CD4-positive, CD25-positive, alpha-beta regulatory T cell (primary cell): ENCODE data around the gene ITPR2. TPM values are rescaled to one million over a fixed set of nuclear protein-coding genes. Genes with fewer than 3 reads are reported as not detected.

Source experiments
- ATAC-seq, 2 donors: fragments of 150-1000 bp; cut with Tn5 transposase; one replicate each; pipeline ENCODE4 v1.10.0; 2021; ENCODE audit warnings: low read depth in 2 of 2, moderate number of reproducible peaks in 2 of 2, moderate library complexity in 1 of 2
- DNase-seq, 3 donors: peaks; one replicate each; pipeline versions ENCODE4 v3.0.0 to v3.0.0-alpha.2; 2012 to 2022; ENCODE audit warnings: mixed read lengths in 1 of 3
- H3K27ac ChIP-seq: one replicate; pipeline ENCODE4 v1.7.0; 2013; ENCODE audit warnings: mild to moderate bottlenecking, low read length; ENCODE audit not compliant: insufficient read depth, poor library complexity, severe bottlenecking
- H3K27me3 ChIP-seq: one replicate; pipeline ENCODE4 v1.7.0; 2013; ENCODE audit warnings: low read length; ENCODE audit not compliant: control insufficient read depth, insufficient read depth
- H3K36me3 ChIP-seq: one replicate; pipeline ENCODE4 v1.7.0; 2013; ENCODE audit warnings: mild to moderate bottlenecking, low read length, moderate library complexity; ENCODE audit not compliant: control insufficient read depth, insufficient read depth
- H3K4me1 ChIP-seq: 2 replicates; pipeline ENCODE4 v1.7.0; 2013; ENCODE audit warnings: mild to moderate bottlenecking, low read length; ENCODE audit not compliant: insufficient read depth, control insufficient read depth, poor library complexity, severe bottlenecking
- H3K4me3 ChIP-seq: one replicate; pipeline ENCODE4 v1.7.0; 2013; ENCODE audit warnings: low read depth, mild to moderate bottlenecking, low read length, moderate library complexity
- H3K9me3 ChIP-seq, 2 experiments: 1 replicate in 1 of 2; 2 replicates in 1 of 2; pipeline ENCODE4 v1.7.0; 2013; ENCODE audit warnings: low read length in 2 of 2, mild to moderate bottlenecking in 1 of 2, moderate library complexity in 1 of 2; ENCODE audit not compliant: control insufficient read depth in 2 of 2
- H3K27ac Mint-ChIP-seq, 3 donors: one replicate each; pipeline ENCODE4 v1.8.0; 2020 to 2022; ENCODE audit warnings: mild to moderate bottlenecking in 3 of 3, mixed read lengths in 3 of 3, moderate library complexity in 2 of 3
- H3K27me3 Mint-ChIP-seq: one replicate; pipeline ENCODE4 v1.8.0; 2022; ENCODE audit warnings: mild to moderate bottlenecking, mixed read lengths
- H3K36me3 Mint-ChIP-seq: one replicate; pipeline ENCODE4 v1.8.0; 2020; ENCODE audit warnings: mixed read lengths
- H3K4me1 Mint-ChIP-seq, 4 donors: one replicate each; pipeline ENCODE4 v1.8.0; 2020 to 2022; ENCODE audit warnings: mixed read lengths in 4 of 4, mild to moderate bottlenecking in 1 of 4
- H3K4me3 Mint-ChIP-seq, 4 donors: one replicate each; pipeline ENCODE4 v1.8.0; 2020 to 2022; ENCODE audit warnings: mild to moderate bottlenecking in 4 of 4, mixed read lengths in 4 of 4, moderate library complexity in 3 of 4
- H3K9me3 Mint-ChIP-seq, 7 donors: one replicate each; pipeline ENCODE4 v1.8.0; 2020 to 2022; ENCODE audit warnings: mixed read lengths in 7 of 7, mild to moderate bottlenecking in 3 of 7, moderate library complexity in 2 of 7
- polyA plus RNA-seq, 4 donors: library from polyadenylated mRNA; unstranded; fragments of 300-500 nt; fragmentation: Illumina TruSeq; gene quantifications; one replicate each; pipeline ENCODE4 v1.2.3, GENCODE V29; 2021
- total RNA-seq: library from RNA; stranded (reverse); gene quantifications from one replicate; pipeline ENCODE4 v1.2.3, GENCODE V29; 2022

The ITPR2 gene
- total and polyA plus RNA-seq, 5 donors from 2014 or later, result 9.9 to 54.1 (median 11.7) TPM

- Histone ChIP-seq H3K9me3 (no peaks in the 10 kb centered on the region), H3K4me1 (no peaks in the 10 kb centered on the region), H3K36me3 (peaks cover 34% of the 10 kb centered on the region), H3K27me3 (no peaks in the 10 kb centered on the region), H3K4me3 (no peak overlapping the region), H3K27ac (no peak overlapping the region)
- Mint-ChIP-seq H3K27ac (no peak overlapping the region), H3K36me3 (peaks cover 49% of the 10 kb centered on the region), H3K9me3 (peaks cover 0 to 1% (median 0%) of the 10 kb centered on the region in 7 donors), H3K4me3 (no peak overlapping the region), H3K4me1 (no peaks in the 10 kb centered on the region), H3K27me3 (no peaks in the 10 kb centered on the region)
- DNase-seq (no peak), ATAC-seq (no peak)
Observed at GRCh38 chr12:26711072-26711471, 121.9 kb downstream of the ITPR2 start.

- Mint-ChIP-seq H3K9me3 (no peaks in the 10 kb centered on the region), H3K36me3 (peaks cover 19% of the 10 kb centered on the region), H3K27ac (no peak overlapping the region), H3K4me1 (no peaks in the 10 kb centered on the region), H3K4me3 (no peak overlapping the region), H3K27me3 (no peaks in the 10 kb centered on the region)
- Histone ChIP-seq H3K9me3 (no peaks in the 10 kb centered on the region), H3K27me3 (no peaks in the 10 kb centered on the region), H3K27ac (no peak overlapping the region), H3K4me3 (no peak overlapping the region), H3K4me1 (no peaks in the 10 kb centered on the region), H3K36me3 (peaks cover 13% of the 10 kb centered on the region)
- ATAC-seq (no peak), DNase-seq (no peak)
Observed at GRCh38 chr12:26705851-26706250, 127.1 kb downstream of the ITPR2 start.

GRCh38 chr12:26704684-26705460 lies 128.1 kb downstream of the ITPR2 start:
- Histone ChIP-seq H3K4me3 (no peak overlapping the region), H3K27me3 (no peaks in the 10 kb centered on the region), H3K9me3 (no peaks in the 10 kb centered on the region), H3K36me3 (peaks cover 7% of the 10 kb centered on the region), H3K4me1 (no peaks in the 10 kb centered on the region), H3K27ac (no peak overlapping the region)
- Mint-ChIP-seq H3K4me3 (no peak overlapping the region), H3K9me3 (no peaks in the 10 kb centered on the region), H3K27me3 (no peaks in the 10 kb centered on the region), H3K36me3 (peaks cover 13% of the 10 kb centered on the region), H3K27ac (no peak overlapping the region), H3K4me1 (peaks cover 0 to 2% (median 0%) of the 10 kb centered on the region in 4 donors)
- DNase-seq, result no peak
- ATAC-seq, result no peak

GRCh38 chr12:26704214-26704613 lies 128.8 kb downstream of the ITPR2 start:
- ATAC-seq, result no peak

GRCh38 chr12:26702741-26703140 lies 130.3 kb downstream of the ITPR2 start:
- no peak overlapping the region for H3K27ac ChIP-seq
- no peak overlapping the region for H3K4me3 ChIP-seq
- no peaks in the 10 kb centered on the region for H3K27me3 ChIP-seq
- Mint-ChIP-seq H3K27me3 (no peaks in the 10 kb centered on the region), H3K9me3 (peaks cover 0 to 3% (median 0%) of the 10 kb centered on the region in 7 donors), H3K27ac (no peak overlapping the region), H3K4me3 (no peak overlapping the region), H3K4me1 (peaks cover 0 to 2% (median 0%) of the 10 kb centered on the region in 4 donors), H3K36me3 (peaks cover 14% of the 10 kb centered on the region)
- DNase-seq (no peak), ATAC-seq (no peak)
- H3K9me3 ChIP-seq, result no peaks in the 10 kb centered on the region
- peaks cover 2% of the 10 kb centered on the region for H3K36me3 ChIP-seq
- H3K4me1 ChIP-seq, result no peaks in the 10 kb centered on the region

More at GRCh38 chr12:26704214-26704613, 128.8 kb downstream of the ITPR2 start:
- DNase-seq, result no peak
- no peaks in the 10 kb centered on the region for H3K9me3 ChIP-seq
- H3K27me3 Mint-ChIP-seq, result no peaks in the 10 kb centered on the region
- peaks cover 12% of the 10 kb centered on the region for H3K36me3 Mint-ChIP-seq
- no peaks in the 10 kb centered on the region for H3K9me3 Mint-ChIP-seq
- no peak overlapping the region for H3K4me3 Mint-ChIP-seq
- H3K4me1 ChIP-seq, result no peaks in the 10 kb centered on the region
- no peak overlapping the region for H3K27ac ChIP-seq
- H3K36me3 ChIP-seq, result peaks cover 4% of the 10 kb centered on the region
- no peaks in the 10 kb centered on the region for H3K27me3 ChIP-seq
- peaks cover 0 to 2% (median 0%) of the 10 kb centered on the region in 4 donors for H3K4me1 Mint-ChIP-seq
- no peak overlapping the region for H3K4me3 ChIP-seq
- H3K27ac Mint-ChIP-seq, result no peak overlapping the region

GRCh38 chr12:26701604-26702215 lies 131.3 kb downstream of the ITPR2 start:
- H3K27me3 Mint-ChIP-seq, result no peaks in the 10 kb centered on the region
- Histone ChIP-seq H3K4me3 (no peak overlapping the region), H3K36me3 (peaks cover 3% of the 10 kb centered on the region), H3K27ac (no peak overlapping the region), H3K4me1 (no peaks in the 10 kb centered on the region), H3K27me3 (no peaks in the 10 kb centered on the region), H3K9me3 (no peaks in the 10 kb centered on the region)
- DNase-seq, result peak in 2 of 3 donors; percentile 36 to 61
- H3K9me3 Mint-ChIP-seq, result peaks cover 0 to 4% (median 0%) of the 10 kb centered on the region in 7 donors
- no peak overlapping the region for H3K27ac Mint-ChIP-seq
- H3K4me1 Mint-ChIP-seq, result peaks cover 2 to 6% (median 4%) of the 10 kb centered on the region in 4 donors
- no peak overlapping the region for H3K4me3 Mint-ChIP-seq
- H3K36me3 Mint-ChIP-seq, result peaks cover 22% of the 10 kb centered on the region
- ATAC-seq, result peak; percentile 40 to 44

GRCh38 chr12:26700430-26700829 lies 132.6 kb downstream of the ITPR2 start:
- peaks cover 0 to 4% (median 0%) of the 10 kb centered on the region in 7 donors for H3K9me3 Mint-ChIP-seq
- H3K4me1 ChIP-seq, result no peaks in the 10 kb centered on the region
- H3K36me3 ChIP-seq, result peaks cover 10% of the 10 kb centered on the region
- H3K36me3 Mint-ChIP-seq, result peaks cover 34% of the 10 kb centered on the region
- H3K27ac ChIP-seq, result no peak overlapping the region
- ATAC-seq (no peak), DNase-seq (no peak)
- no peaks in the 10 kb centered on the region for H3K27me3 ChIP-seq
- no peak overlapping the region for H3K4me3 ChIP-seq
- H3K27me3 Mint-ChIP-seq, result no peaks in the 10 kb centered on the region
- peak overlapping the region in 1 of 3 donors; percentile 75 for H3K27ac Mint-ChIP-seq
- H3K9me3 ChIP-seq, result no peaks in the 10 kb centered on the region
- no peak overlapping the region for H3K4me3 Mint-ChIP-seq
- peaks cover 2 to 16% (median 10%) of the 10 kb centered on the region in 4 donors for H3K4me1 Mint-ChIP-seq
